Measurements from ENCODE around the gene PTPRN2. TPM values are rescaled to one million over a fixed set of nuclear protein-coding genes. Genes with fewer than 3 reads are reported as not detected.
A peak's percentile ranks its signal among the peaks of the same experiment; 100 is the strongest.

The PTPRN2 gene
- total and polyA plus RNA-seq, 4 donors, result 18.1 to 69.9 (median 50.4) TPM

- H3K36me3 ChIP-seq (ENCODE audit: control insufficient read depth, insufficient read depth, low read length), result peaks cover 21% of the 10 kb centered on the region
- H3K27me3 ChIP-seq (ENCODE audit: control insufficient read depth, insufficient read depth, low read length), result no peaks in the 10 kb centered on the region
- H3K4me3 ChIP-seq (ENCODE audit: low read depth, low read length), result no peak overlapping the region
- 88% methylated on average over 32 of the region's 36 CpGs for WGBS (ENCODE audit: insufficient coverage)
- peaks cover 12% of the 10 kb centered on the region for H3K4me1 ChIP-seq (ENCODE audit: control insufficient read depth, insufficient read depth, low read length)
- H3K9me3 ChIP-seq (ENCODE audit: control insufficient read depth, insufficient read depth, low read length), result no peaks in the 10 kb centered on the region
- no peak for DNase-seq (ENCODE audit: low read depth in 4 of 6, low spot score in 6 of 6)
- H3K27ac ChIP-seq (ENCODE audit: low read depth, low read length), result no peak overlapping the region
Observed at GRCh38 chr7:158133515-158134271, 453.9 kb downstream of the PTPRN2 start.

GRCh38 chr7:158133057-158133456 lies 454.6 kb downstream of the PTPRN2 start:
- Histone ChIP-seq H3K27me3 (ENCODE audit: control insufficient read depth, insufficient read depth, low read length) (no peaks in the 10 kb centered on the region), H3K27ac (ENCODE audit: low read depth, low read length) (no peak overlapping the region), H3K36me3 (ENCODE audit: control insufficient read depth, insufficient read depth, low read length) (peaks cover 19% of the 10 kb centered on the region), H3K4me1 (ENCODE audit: control insufficient read depth, insufficient read depth, low read length) (peaks cover 8% of the 10 kb centered on the region), H3K9me3 (ENCODE audit: control insufficient read depth, insufficient read depth, low read length) (no peaks in the 10 kb centered on the region), H3K4me3 (ENCODE audit: low read depth, low read length) (no peak overlapping the region)
- DNase-seq (ENCODE audit: low read depth in 4 of 6, low spot score in 6 of 6), result no peak
- WGBS (ENCODE audit: insufficient coverage), result 93% methylated on average over 19 of the region's 21 CpGs

GRCh38 chr7:158130023-158130409 lies 457.6 kb downstream of the PTPRN2 start:
- DNase-seq (ENCODE audit: low read depth in 4 of 6, low spot score in 6 of 6), result peak in 1 of 6 donors; percentile 10
- Histone ChIP-seq H3K36me3 (ENCODE audit: control insufficient read depth, insufficient read depth, low read length) (peaks cover 32% of the 10 kb centered on the region), H3K27ac (ENCODE audit: low read depth, low read length) (no peak overlapping the region), H3K4me3 (ENCODE audit: low read depth, low read length) (no peak overlapping the region), H3K9me3 (ENCODE audit: control insufficient read depth, insufficient read depth, low read length) (no peaks in the 10 kb centered on the region), H3K4me1 (ENCODE audit: control insufficient read depth, insufficient read depth, low read length) (no peaks in the 10 kb centered on the region), H3K27me3 (ENCODE audit: control insufficient read depth, insufficient read depth, low read length) (no peaks in the 10 kb centered on the region)
- WGBS (ENCODE audit: insufficient coverage), result 95% methylated on average over 10 of the region's 10 CpGs

GRCh38 chr7:158129037-158130022 lies 458.3 kb downstream of the PTPRN2 start:
- H3K27ac ChIP-seq (ENCODE audit: low read depth, low read length), result no peak overlapping the region
- H3K4me3 ChIP-seq (ENCODE audit: low read depth, low read length), result no peak overlapping the region
- no peaks in the 10 kb centered on the region for H3K4me1 ChIP-seq (ENCODE audit: control insufficient read depth, insufficient read depth, low read length)
- H3K9me3 ChIP-seq (ENCODE audit: control insufficient read depth, insufficient read depth, low read length), result no peaks in the 10 kb centered on the region
- no peak for DNase-seq (ENCODE audit: low read depth in 4 of 6, low spot score in 6 of 6)
- WGBS (ENCODE audit: insufficient coverage), result 84% methylated on average over 9 of the region's 12 CpGs
- peaks cover 38% of the 10 kb centered on the region for H3K36me3 ChIP-seq (ENCODE audit: control insufficient read depth, insufficient read depth, low read length)
- no peaks in the 10 kb centered on the region for H3K27me3 ChIP-seq (ENCODE audit: control insufficient read depth, insufficient read depth, low read length)

GRCh38 chr7:158128572-158128971 lies 459.1 kb downstream of the PTPRN2 start:
- no peaks in the 10 kb centered on the region for H3K4me1 ChIP-seq (ENCODE audit: control insufficient read depth, insufficient read depth, low read length)
- no peaks in the 10 kb centered on the region for H3K27me3 ChIP-seq (ENCODE audit: control insufficient read depth, insufficient read depth, low read length)
- WGBS (ENCODE audit: insufficient coverage), result 78% methylated on average over 9 of the region's 9 CpGs
- DNase-seq (ENCODE audit: low read depth in 4 of 6, low spot score in 6 of 6), result no peak
- no peak overlapping the region for H3K4me3 ChIP-seq (ENCODE audit: low read depth, low read length)
- no peaks in the 10 kb centered on the region for H3K9me3 ChIP-seq (ENCODE audit: control insufficient read depth, insufficient read depth, low read length)
- H3K27ac ChIP-seq (ENCODE audit: low read depth, low read length), result no peak overlapping the region
- H3K36me3 ChIP-seq (ENCODE audit: control insufficient read depth, insufficient read depth, low read length), result peaks cover 36% of the 10 kb centered on the region

GRCh38 chr7:158127241-158127640 lies 460.4 kb downstream of the PTPRN2 start:
- no peak overlapping the region for H3K4me3 ChIP-seq (ENCODE audit: low read depth, low read length)
- peaks cover 31% of the 10 kb centered on the region for H3K36me3 ChIP-seq (ENCODE audit: control insufficient read depth, insufficient read depth, low read length)
- H3K27me3 ChIP-seq (ENCODE audit: control insufficient read depth, insufficient read depth, low read length), result no peaks in the 10 kb centered on the region
- H3K4me1 ChIP-seq (ENCODE audit: control insufficient read depth, insufficient read depth, low read length), result no peaks in the 10 kb centered on the region
- 92% methylated on average over 15 of the region's 15 CpGs for WGBS (ENCODE audit: insufficient coverage)
- H3K27ac ChIP-seq (ENCODE audit: low read depth, low read length), result no peak overlapping the region
- peaks cover 3% of the 10 kb centered on the region for H3K9me3 ChIP-seq (ENCODE audit: control insufficient read depth, insufficient read depth, low read length)
- no peak for DNase-seq (ENCODE audit: low read depth in 4 of 6, low spot score in 6 of 6)

GRCh38 chr7:158126661-158127060 lies 461.0 kb downstream of the PTPRN2 start:
- Histone ChIP-seq H3K9me3 (ENCODE audit: control insufficient read depth, insufficient read depth, low read length) (peaks cover 3% of the 10 kb centered on the region), H3K4me1 (ENCODE audit: control insufficient read depth, insufficient read depth, low read length) (no peaks in the 10 kb centered on the region), H3K4me3 (ENCODE audit: low read depth, low read length) (no peak overlapping the region), H3K27ac (ENCODE audit: low read depth, low read length) (no peak overlapping the region), H3K36me3 (ENCODE audit: control insufficient read depth, insufficient read depth, low read length) (peaks cover 31% of the 10 kb centered on the region), H3K27me3 (ENCODE audit: control insufficient read depth, insufficient read depth, low read length) (no peaks in the 10 kb centered on the region)
- 99% methylated on average over 7 of the region's 15 CpGs for WGBS (ENCODE audit: insufficient coverage)
- no peak for DNase-seq (ENCODE audit: low read depth in 4 of 6, low spot score in 6 of 6)

GRCh38 chr7:158125721-158126120 lies 461.9 kb downstream of the PTPRN2 start:
- Histone ChIP-seq H3K4me3 (ENCODE audit: low read depth, low read length) (no peak overlapping the region), H3K27me3 (ENCODE audit: control insufficient read depth, insufficient read depth, low read length) (no peaks in the 10 kb centered on the region), H3K27ac (ENCODE audit: low read depth, low read length) (no peak overlapping the region), H3K4me1 (ENCODE audit: control insufficient read depth, insufficient read depth, low read length) (no peaks in the 10 kb centered on the region), H3K36me3 (ENCODE audit: control insufficient read depth, insufficient read depth, low read length) (peaks cover 32% of the 10 kb centered on the region), H3K9me3 (ENCODE audit: control insufficient read depth, insufficient read depth, low read length) (peaks cover 3% of the 10 kb centered on the region)
- WGBS (ENCODE audit: insufficient coverage), result 90% methylated on average over 10 of the region's 22 CpGs
- DNase-seq (ENCODE audit: low read depth in 4 of 6, low spot score in 6 of 6), result no peak

GRCh38 chr7:158125091-158125490 lies 462.5 kb downstream of the PTPRN2 start:
- DNase-seq (ENCODE audit: low read depth in 4 of 6, low spot score in 6 of 6), result no peak
- Histone ChIP-seq H3K27ac (ENCODE audit: low read depth, low read length) (no peak overlapping the region), H3K36me3 (ENCODE audit: control insufficient read depth, insufficient read depth, low read length) (peaks cover 30% of the 10 kb centered on the region), H3K9me3 (ENCODE audit: control insufficient read depth, insufficient read depth, low read length) (peaks cover 3% of the 10 kb centered on the region), H3K27me3 (ENCODE audit: control insufficient read depth, insufficient read depth, low read length) (no peaks in the 10 kb centered on the region), H3K4me3 (ENCODE audit: low read depth, low read length) (no peak overlapping the region), H3K4me1 (ENCODE audit: control insufficient read depth, insufficient read depth, low read length) (no peaks in the 10 kb centered on the region)
- WGBS (ENCODE audit: insufficient coverage), result 90% methylated on average over 6 of the region's 17 CpGs
